Gastroesophageal sphincter (tissue), 3 donors: ENCODE results near the gene SETBP1.

Source experiments
- CTCF ChIP-seq, 4 experiments: fragments of 200-600 bp in 2 of 4; fragments of 450-650 bp in 2 of 4; sonication (generic) in 1 of 4; IDR thresholded peaks; one replicate each; pipeline ENCODE4 v1.5.1; 2017 to 2019; ENCODE audit warnings: antibody characterized with exemption in 4 of 4, mild to moderate bottlenecking in 2 of 4, moderate library complexity in 2 of 4
- EP300 ChIP-seq: sonication (generic); formaldehyde crosslinking; IDR thresholded peaks from one replicate; pipeline ENCODE4 v1.6.1; 2017; ENCODE audit warnings: antibody characterized with exemption, mild to moderate bottlenecking
- POLR2A ChIP-seq, 2 donors: fragments of 450-650 bp; IDR thresholded peaks; one replicate each; pipeline ENCODE4 v1.6.1; 2017; ENCODE audit warnings: antibody characterized with exemption in 2 of 2, mild to moderate bottlenecking in 2 of 2, moderate library complexity in 1 of 2
- POLR2AphosphoS5 ChIP-seq: sonication (generic); formaldehyde crosslinking; IDR thresholded peaks from one replicate; pipeline ENCODE4 v1.6.1; 2017; ENCODE audit warnings: antibody characterized with exemption

- no peak for TF ChIP-seq CTCF (IDR thresholded peaks at IDR 0.05)
- TF ChIP-seq POLR2A (IDR thresholded peaks at IDR 0.05) = no peak
- no peak for TF ChIP-seq EP300
- no peak for TF ChIP-seq POLR2AphosphoS5
Observed at GRCh38 chr18:44857744-44858491, 177.2 kb downstream of the SETBP1 start.
